SKM-1 treated with dmso at 0.1 percent for 144 hours (cell line): ENCODE data around the gene PLD5.
A peak's percentile ranks its signal among the peaks of the same experiment; 100 is the strongest.
"Not testable (repeated sequence)": the region's sequence is repeated elsewhere in the genome, so short reads cannot be mapped to it uniquely, and the experiment has no call there.

Experiments used
- DNase-seq: peaks from one replicate; lab custom pipeline; 2025; ENCODE audit not compliant: unreplicated experiment; lab: John Stamatoyannopoulos, UW

PLD5 gene

DNA sequence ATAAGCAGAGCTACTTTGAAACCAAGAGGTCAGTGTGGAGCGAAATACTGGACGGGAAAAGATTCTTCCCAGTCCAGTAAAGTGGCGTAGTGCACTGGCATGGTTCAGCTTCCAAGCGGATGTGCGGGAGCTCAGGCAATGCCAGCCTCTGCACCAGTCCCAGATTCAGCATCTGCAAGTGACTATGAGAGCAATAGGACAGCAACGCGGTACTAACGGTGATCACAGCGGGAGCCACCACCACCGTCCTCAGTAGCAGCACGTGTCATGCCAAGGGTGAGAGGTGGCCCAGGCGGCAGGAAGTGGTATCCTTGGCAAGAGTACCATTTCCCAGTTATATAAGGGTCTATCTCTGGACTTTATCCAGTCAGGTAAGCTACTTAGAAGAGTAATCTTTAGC, 17.8 kb downstream of the PLD5 start:
- no peak for DNase-seq

DNA sequence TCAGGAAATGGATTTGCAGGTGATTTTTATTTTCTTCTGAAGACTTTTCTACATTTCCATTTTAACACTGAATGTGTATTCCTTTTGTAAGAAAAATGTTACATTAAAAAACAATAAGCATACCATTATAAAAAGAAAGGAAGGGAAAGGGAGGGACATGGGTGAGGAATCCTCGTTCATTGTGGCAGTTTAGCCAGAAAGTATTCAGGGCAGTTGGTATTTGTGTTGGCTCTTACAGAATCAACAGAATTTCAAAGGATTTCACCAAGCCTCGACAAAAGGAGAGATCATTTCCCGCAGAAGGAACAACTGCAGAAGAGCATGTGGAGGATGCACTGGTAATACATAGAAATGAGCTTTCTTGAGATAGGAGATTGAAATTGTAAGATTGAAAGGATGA, 35.0 kb downstream of the PLD5 start:
- no peak for DNase-seq

DNA sequence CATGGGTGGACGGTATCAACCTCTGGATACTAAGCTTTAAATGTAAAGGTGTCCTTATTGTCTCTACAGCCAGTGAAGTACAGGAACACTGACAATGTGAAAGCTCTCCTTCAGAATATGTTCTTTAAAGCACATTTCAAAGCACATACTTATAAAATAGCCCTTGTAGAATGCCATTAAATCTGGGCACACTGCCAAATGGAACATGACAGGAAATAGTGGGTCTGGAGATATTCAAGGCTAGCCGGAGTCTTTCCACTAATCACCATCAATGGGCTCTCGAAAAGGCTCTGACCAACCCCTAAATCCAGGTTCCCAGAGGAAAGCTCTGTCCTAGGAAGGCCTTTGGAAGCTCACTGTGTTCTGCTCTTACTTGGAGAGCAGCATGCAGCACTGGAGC, 46.6 kb downstream of the PLD5 start:
- no peak for DNase-seq

DNA sequence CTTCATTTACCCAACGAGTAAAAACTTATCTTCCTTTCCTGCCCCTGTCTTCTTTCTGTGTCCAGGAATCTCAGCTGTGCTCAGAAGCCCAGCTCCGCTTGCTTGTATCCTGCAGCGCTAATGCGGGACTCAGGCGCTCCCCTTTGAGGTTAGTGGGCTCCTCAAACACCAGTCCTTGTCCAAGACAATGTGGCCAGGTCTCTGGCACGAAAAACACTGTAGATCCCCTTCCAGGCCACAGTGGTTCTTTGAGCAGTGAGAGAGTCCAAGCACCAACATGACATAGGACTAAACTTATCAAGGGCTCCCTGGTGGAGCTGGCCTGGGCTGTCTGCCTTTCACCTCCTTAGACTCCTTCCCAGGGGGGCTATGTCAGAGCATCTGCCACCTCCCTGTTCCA, 53.7 kb downstream of the PLD5 start:
- no peak for DNase-seq

DNA sequence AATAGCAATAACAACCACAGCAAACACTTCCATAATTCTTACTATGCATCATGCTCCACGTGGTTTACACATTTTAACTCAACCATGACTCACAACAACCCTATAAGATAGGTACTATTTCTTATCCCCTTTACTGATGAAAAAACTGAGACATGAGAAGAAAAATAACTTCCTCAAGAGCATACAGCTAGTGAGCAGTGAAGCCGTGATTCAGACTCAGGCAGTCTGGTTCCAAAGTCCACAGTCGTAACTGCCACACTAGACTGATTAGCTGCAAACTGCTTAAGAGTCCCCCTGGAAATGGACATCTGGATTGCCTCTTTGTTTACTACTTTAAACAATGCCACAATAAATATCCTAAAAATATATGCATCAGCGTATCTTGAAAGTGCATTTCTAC, 55.7 kb downstream of the PLD5 start:
- no peak for DNase-seq

GRCh38 chr1:242467556-242468145, 56.8 kb downstream of the PLD5 start:
- peak; percentile 51 for DNase-seq

DNA sequence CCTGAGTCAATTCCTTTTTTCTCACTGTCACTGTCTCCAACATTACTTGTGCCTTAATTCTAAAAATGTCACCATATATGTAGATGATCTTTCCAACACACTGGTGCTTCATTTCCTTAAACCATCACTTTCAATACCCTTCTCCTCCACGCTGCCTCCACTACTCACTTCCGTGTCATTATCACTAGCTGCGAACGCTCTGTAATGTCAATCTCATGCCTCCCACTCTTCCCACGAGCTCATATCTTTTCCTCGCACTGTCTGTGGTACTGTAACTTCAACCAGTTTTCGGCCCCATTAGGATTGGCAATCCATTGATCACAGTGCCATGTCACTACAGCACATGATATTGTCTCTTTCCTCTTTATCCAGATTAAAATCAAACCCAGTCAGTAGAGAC, 61.6 kb downstream of the PLD5 start:
- DNase-seq = no peak

DNA sequence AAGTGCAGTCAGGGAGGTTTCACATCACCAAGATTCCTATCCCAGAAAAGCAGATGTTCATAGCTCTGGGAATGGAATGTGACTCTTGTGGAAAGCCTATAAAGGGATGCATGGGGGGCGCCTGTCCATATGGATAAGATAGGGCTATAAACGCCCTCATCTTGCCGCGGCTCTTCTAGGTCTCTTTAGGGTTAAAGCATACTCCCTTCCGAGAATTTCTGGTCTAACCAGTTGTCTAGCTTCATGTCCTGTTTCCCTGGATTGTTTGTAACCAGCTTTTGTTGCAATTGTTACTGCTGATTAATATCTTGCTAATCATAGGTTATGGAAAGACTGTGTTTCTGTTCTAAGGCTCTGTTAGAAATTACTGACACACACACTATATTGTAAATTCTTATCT, 64.8 kb downstream of the PLD5 start:
- not testable (repeated sequence) for DNase-seq

GRCh38 chr1:242456726-242457269, 67.7 kb downstream of the PLD5 start:
- DNase-seq = no peak

- DNase-seq = no peak
Observed at GRCh38 chr1:242455052-242455361, 69.5 kb downstream of the PLD5 start.

DNA sequence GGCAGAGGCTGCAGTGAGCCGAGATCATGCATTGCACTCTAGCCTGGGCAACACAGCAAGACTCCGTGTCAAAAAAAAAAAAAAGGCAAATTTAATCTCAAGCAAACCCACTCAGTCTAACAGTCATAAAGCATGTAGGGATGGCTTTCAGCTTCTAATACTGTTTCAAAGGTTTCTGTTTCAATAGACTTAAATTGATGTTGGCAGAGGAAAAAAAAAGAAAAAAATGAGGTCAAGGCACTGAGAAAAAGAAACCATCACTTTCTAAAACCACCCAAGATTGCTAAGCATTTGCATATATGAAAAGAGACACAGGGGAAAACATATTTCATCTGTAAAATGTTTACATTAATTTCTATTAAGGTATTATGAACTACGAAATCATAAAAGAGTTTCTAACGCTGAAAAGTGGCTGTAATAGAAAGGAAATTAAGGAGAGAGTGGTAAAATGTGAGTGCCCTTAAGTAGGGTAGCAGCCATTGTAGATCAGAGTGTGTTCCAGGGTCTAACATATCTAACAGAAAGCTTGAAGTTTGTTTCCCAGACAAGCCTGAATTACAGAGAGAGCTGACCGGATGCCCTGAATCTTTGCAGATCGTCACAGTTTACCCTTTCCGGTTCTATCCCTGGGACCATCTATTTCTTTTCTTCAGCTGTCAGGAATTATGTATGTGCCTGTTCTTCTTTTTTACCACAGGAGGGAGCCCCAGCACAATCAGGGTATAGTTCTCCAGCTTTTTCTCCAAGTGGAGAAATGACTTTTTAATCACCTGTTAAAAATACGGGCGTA, 70.0 kb downstream of the PLD5 start:
- DNase-seq = peak; percentile 69

GRCh38 chr1:242452573-242452972, 71.9 kb downstream of the PLD5 start:
- no peak for DNase-seq

- DNase-seq = no peak
Observed at GRCh38 chr1:242449661-242450060, 74.8 kb downstream of the PLD5 start.

DNA sequence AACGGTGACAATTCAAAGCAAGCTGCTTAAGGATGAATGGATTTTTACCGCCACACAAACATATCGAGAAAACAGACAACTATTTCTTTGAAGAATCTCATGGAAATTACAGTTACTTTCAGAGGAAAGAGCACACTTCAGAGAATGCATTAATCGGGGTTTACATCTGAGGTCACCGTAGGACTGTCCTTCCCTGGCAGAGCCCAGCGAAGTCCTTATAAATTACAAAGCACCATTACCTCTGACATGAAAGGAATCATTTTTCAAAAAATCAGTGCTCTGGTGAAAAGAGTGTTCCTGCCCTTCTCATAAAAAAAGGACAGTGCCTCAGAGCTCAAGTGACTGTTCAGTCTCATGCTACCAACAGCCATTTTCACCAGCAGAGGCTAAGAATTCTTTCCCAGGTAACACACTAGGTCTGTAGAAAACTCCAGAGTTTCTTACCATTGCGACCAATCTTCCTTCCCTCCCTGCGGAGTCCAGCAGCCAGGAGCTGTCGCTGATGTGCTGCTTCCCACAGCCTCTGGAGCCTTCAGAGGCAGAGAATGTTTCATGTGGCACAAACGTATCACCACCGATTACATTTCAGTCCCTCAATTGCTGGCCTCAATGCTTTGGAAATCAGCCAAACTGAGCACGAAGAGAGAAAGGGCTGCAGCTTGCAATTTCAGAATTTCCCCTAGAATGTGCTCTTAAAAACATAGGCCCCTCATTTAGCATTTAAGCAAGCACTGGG, 75.4 kb downstream of the PLD5 start:
- no peak for DNase-seq

GRCh38 chr1:242447689-242448088, 76.8 kb downstream of the PLD5 start:
- DNase-seq = no peak

- no peak for DNase-seq
Observed at GRCh38 chr1:242440757-242441156, 83.7 kb downstream of the PLD5 start.

DNA sequence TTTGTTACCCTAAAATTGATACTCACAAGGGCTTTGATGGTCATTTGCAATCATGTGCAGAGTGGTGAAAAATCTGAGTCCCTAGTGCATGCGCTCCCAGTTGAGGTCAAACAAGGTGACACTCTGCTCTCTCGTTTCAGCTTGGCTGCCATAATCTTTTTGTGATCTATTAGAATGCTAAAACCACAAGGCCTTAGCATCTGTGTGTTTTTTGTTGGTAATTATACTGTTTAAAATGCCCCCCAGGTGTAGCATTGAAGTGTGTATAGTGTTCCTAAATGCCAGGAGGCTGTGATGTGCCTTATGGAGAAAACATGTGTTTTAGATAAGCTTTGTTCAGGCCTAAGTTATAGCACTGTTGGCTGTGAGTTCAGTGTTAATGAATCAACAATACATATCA, 89.3 kb downstream of the PLD5 start:
- no peak for DNase-seq

- no peak for DNase-seq
Observed at GRCh38 chr1:242432491-242433095, 91.9 kb downstream of the PLD5 start.

DNA sequence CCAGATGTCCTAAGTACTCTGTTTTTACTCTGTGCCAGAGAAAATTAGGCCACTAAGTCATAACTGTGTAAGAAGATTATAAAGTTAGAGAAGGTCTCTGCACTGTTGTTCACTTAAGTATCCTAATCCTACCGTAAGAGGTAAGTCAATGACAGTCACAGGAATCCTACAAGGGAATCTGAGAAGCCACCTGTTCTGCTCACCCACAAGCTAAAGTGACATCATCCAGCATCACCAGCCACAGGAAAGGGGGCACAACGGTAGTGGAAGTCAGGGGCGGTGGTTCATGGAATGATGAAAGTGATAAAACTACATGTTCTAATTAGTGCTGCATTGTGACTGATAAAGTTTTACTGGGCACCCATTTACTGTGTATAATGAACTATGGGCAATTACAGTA, 92.7 kb downstream of the PLD5 start:
- DNase-seq = no peak

DNA sequence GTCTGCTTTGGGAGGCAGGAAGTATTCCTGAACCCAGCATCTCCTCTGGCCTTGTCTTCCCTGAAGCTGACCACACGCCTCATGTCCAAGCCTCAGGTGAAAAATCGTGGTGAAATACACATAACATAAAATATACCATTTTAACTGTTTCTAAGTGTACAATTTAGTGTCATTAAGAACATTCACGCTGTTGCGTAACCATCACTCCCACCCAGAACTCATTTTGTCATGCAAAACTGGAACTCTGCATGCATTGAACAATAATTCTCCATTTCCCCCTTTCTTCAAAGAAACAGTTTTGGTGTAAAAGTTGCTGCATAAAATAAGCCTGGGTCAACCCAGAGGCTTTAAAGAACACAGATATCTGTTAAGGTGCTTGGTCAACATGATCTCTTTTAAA, 93.5 kb downstream of the PLD5 start:
- no peak for DNase-seq

GRCh38 chr1:242428399-242429190, 95.9 kb downstream of the PLD5 start:
- no peak for DNase-seq
